ENCODE data around the gene ZNF581.
A peak's percentile ranks its signal among the peaks of the same experiment; 100 is the strongest.

ZNF581 gene

DNA sequence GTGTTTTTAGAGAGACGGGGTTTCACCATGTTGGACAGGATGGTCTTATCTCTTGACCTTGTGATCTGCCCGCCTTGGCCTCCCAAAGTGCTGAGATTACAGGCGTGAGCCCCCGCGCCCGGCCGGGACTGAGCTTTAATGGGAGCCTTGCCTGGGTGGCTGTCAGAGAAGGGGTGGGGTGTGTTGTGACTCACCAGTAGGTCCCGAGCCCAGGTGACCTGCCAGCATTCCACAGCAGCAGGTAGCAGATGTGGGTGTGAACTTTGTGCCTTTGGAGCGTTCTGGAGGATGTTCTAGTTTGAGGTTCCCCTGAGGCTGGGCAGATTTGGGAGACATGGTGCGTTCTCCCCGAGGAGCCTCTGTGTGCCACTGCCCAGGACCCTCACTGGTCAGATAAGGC is 24.5 kb downstream of the ZNF581 start:
- H3K9me3 ChIP-seq (ENCODE audit: control insufficient read depth, low read length) = no peaks in the 10 kb centered on the region
- H3K4me1 ChIP-seq (ENCODE audit: control insufficient read depth, insufficient read depth, low read length) = peaks cover 23% of the 10 kb centered on the region
- H3K4me3 ChIP-seq (ENCODE audit: low read length) = no peak overlapping the region
- no peak overlapping the region for H3K9ac ChIP-seq (ENCODE audit: low read length)
- H3K36me3 ChIP-seq (ENCODE audit: control insufficient read depth, insufficient read depth, low read length) = peaks cover 36% of the 10 kb centered on the region
- no peaks in the 10 kb centered on the region for H3K27me3 ChIP-seq (ENCODE audit: control insufficient read depth, insufficient read depth, low read length)

DNA sequence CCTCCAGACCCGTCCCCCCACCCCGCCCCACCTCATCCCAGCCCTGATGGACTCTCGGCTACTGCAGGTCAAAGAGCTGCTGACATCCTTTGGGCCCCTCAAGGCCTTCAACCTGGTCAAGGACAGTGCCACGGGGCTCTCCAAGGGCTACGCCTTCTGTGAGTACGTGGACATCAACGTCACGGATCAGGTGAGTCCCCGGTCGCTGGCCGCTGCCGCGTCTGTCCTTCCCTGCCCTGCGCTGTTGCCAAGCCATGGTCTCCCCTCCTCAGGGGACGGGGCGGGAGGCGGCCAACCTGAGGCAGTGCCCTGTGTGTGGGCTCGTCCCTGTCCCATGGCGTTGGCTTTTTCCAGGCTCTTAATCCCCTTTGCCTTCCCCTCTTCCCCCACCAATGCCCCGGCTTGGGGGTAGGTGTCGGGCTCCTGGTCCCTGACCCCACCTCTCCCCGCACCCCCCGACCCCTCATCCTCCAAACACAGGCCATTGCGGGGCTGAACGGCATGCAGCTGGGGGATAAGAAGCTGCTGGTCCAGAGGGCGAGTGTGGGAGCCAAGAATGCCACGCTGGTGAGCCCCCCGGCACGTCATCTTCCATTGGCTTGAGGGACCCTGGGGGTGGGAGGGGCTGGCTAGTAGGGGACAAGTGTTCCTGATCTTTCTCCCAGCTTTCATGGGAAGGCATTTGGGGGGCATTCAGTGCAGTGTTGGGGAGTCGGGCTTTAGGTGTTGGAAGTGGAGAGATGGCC is 25.3 kb downstream of the ZNF581 start:
- no peak overlapping the region for H3K9ac ChIP-seq (ENCODE audit: low read length)
- H3K36me3 ChIP-seq (ENCODE audit: control insufficient read depth, insufficient read depth, low read length) = peaks cover 28% of the 10 kb centered on the region
- H3K9me3 ChIP-seq (ENCODE audit: control insufficient read depth, low read length) = no peaks in the 10 kb centered on the region
- no peak overlapping the region for H3K4me3 ChIP-seq (ENCODE audit: low read length)
- peaks cover 23% of the 10 kb centered on the region for H3K4me1 ChIP-seq (ENCODE audit: control insufficient read depth, insufficient read depth, low read length)
- no peaks in the 10 kb centered on the region for H3K27me3 ChIP-seq (ENCODE audit: control insufficient read depth, insufficient read depth, low read length)

- Histone ChIP-seq H3K4me1 (ENCODE audit: control insufficient read depth, insufficient read depth, low read length) (peaks cover 23% of the 10 kb centered on the region), H3K27me3 (ENCODE audit: control insufficient read depth, insufficient read depth, low read length) (no peaks in the 10 kb centered on the region), H3K9me3 (ENCODE audit: control insufficient read depth, low read length) (no peaks in the 10 kb centered on the region), H3K4me3 (ENCODE audit: low read length) (no peak overlapping the region), H3K36me3 (ENCODE audit: control insufficient read depth, insufficient read depth, low read length) (peaks cover 25% of the 10 kb centered on the region), H3K9ac (ENCODE audit: low read length) (no peak overlapping the region)
These were observed 26.2 kb downstream of the ZNF581 start for GRCh38 chr19:55669418-55670279.

- Histone ChIP-seq H3K36me3 (ENCODE audit: control insufficient read depth, insufficient read depth, low read length) (peaks cover 25% of the 10 kb centered on the region), H3K4me3 (ENCODE audit: low read length) (no peak overlapping the region), H3K9ac (ENCODE audit: low read length) (no peak overlapping the region), H3K4me1 (ENCODE audit: control insufficient read depth, insufficient read depth, low read length) (peaks cover 23% of the 10 kb centered on the region), H3K9me3 (ENCODE audit: control insufficient read depth, low read length) (no peaks in the 10 kb centered on the region), H3K27me3 (ENCODE audit: control insufficient read depth, insufficient read depth, low read length) (no peaks in the 10 kb centered on the region)
These were observed 27.0 kb downstream of the ZNF581 start for GRCh38 chr19:55670280-55671053.

GRCh38 chr19:55671054-55671378 is 27.6 kb downstream of the ZNF581 start:
- Histone ChIP-seq H3K9me3 (ENCODE audit: control insufficient read depth, low read length) (no peaks in the 10 kb centered on the region), H3K9ac (ENCODE audit: low read length) (no peak overlapping the region), H3K27me3 (ENCODE audit: control insufficient read depth, insufficient read depth, low read length) (no peaks in the 10 kb centered on the region), H3K36me3 (ENCODE audit: control insufficient read depth, insufficient read depth, low read length) (peaks cover 23% of the 10 kb centered on the region), H3K4me3 (ENCODE audit: low read length) (no peak overlapping the region), H3K4me1 (ENCODE audit: control insufficient read depth, insufficient read depth, low read length) (peaks cover 23% of the 10 kb centered on the region)

DNA sequence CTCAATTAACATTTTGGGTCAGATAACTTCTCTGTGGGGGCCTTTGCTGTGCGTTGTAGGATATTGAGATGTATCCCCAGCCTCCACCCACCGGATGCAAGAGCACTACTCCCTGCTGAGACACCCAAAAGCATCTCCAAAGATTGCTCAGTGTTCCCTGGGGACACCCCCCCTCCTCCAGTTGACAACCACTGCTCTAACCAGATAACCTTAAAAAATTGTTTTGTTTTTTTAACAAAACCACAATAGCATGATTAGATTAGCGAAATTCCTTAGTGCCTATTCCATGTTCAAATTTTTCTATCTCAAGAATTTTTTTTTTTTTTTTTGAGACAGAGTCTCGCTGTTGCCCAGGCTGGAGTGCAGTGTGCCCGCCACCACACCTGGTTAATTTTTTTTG is 29.0 kb downstream of the ZNF581 start:
- Histone ChIP-seq H3K36me3 (ENCODE audit: control insufficient read depth, insufficient read depth, low read length) (peaks cover 14% of the 10 kb centered on the region), H3K4me1 (ENCODE audit: control insufficient read depth, insufficient read depth, low read length) (peaks cover 23% of the 10 kb centered on the region), H3K4me3 (ENCODE audit: low read length) (no peak overlapping the region), H3K9me3 (ENCODE audit: control insufficient read depth, low read length) (no peaks in the 10 kb centered on the region), H3K27me3 (ENCODE audit: control insufficient read depth, insufficient read depth, low read length) (no peaks in the 10 kb centered on the region), H3K9ac (ENCODE audit: low read length) (no peak overlapping the region)

GRCh38 chr19:55673465-55673864 is 30.0 kb downstream of the ZNF581 start:
- H3K36me3 ChIP-seq (ENCODE audit: control insufficient read depth, insufficient read depth, low read length) = peaks cover 12% of the 10 kb centered on the region

DNA sequence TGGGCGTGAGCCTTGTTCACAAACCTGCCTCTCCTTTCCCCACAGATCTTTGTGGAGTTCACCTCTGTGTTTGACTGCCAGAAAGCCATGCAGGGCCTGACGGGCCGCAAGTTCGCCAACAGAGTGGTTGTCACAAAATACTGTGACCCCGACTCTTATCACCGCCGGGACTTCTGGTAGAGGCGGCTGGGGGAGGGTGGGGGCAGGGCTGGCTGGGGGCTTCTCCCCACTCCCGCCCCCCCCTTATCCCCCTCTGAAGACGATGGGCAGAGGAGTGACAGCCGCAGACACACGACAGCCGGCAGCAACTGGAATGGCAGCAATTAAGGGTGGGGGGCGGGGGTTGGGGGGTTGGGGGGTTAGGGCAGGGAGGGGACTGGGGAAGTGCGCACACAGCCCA is 30.4 kb downstream of the ZNF581 start:
- H3K4me1 ChIP-seq (ENCODE audit: control insufficient read depth, insufficient read depth, low read length) = peaks cover 22% of the 10 kb centered on the region
- no peaks in the 10 kb centered on the region for H3K27me3 ChIP-seq (ENCODE audit: control insufficient read depth, insufficient read depth, low read length)
- H3K9me3 ChIP-seq (ENCODE audit: control insufficient read depth, low read length) = no peaks in the 10 kb centered on the region
- peaks cover 12% of the 10 kb centered on the region for H3K36me3 ChIP-seq (ENCODE audit: control insufficient read depth, insufficient read depth, low read length)
- H3K4me3 ChIP-seq (ENCODE audit: low read length) = no peak overlapping the region
- no peak overlapping the region for H3K9ac ChIP-seq (ENCODE audit: low read length)

More at GRCh38 chr19:55673465-55673864, 30.0 kb downstream of the ZNF581 start:
- Histone ChIP-seq H3K4me3 (ENCODE audit: low read length) (no peak overlapping the region), H3K9me3 (ENCODE audit: control insufficient read depth, low read length) (no peaks in the 10 kb centered on the region), H3K27me3 (ENCODE audit: control insufficient read depth, insufficient read depth, low read length) (no peaks in the 10 kb centered on the region), H3K4me1 (ENCODE audit: control insufficient read depth, insufficient read depth, low read length) (peaks cover 23% of the 10 kb centered on the region), H3K9ac (ENCODE audit: low read length) (no peak overlapping the region)

- Histone ChIP-seq H3K36me3 (ENCODE audit: control insufficient read depth, insufficient read depth, low read length) (peaks cover 12% of the 10 kb centered on the region), H3K4me1 (ENCODE audit: control insufficient read depth, insufficient read depth, low read length) (peaks cover 28% of the 10 kb centered on the region), H3K27me3 (ENCODE audit: control insufficient read depth, insufficient read depth, low read length) (no peaks in the 10 kb centered on the region), H3K4me3 (ENCODE audit: low read length) (no peak overlapping the region), H3K9ac (ENCODE audit: low read length) (peak overlapping the region; percentile 91), H3K9me3 (ENCODE audit: control insufficient read depth, low read length) (no peaks in the 10 kb centered on the region)
These were observed 31.0 kb downstream of the ZNF581 start for GRCh38 chr19:55674459-55674840.

DNA sequence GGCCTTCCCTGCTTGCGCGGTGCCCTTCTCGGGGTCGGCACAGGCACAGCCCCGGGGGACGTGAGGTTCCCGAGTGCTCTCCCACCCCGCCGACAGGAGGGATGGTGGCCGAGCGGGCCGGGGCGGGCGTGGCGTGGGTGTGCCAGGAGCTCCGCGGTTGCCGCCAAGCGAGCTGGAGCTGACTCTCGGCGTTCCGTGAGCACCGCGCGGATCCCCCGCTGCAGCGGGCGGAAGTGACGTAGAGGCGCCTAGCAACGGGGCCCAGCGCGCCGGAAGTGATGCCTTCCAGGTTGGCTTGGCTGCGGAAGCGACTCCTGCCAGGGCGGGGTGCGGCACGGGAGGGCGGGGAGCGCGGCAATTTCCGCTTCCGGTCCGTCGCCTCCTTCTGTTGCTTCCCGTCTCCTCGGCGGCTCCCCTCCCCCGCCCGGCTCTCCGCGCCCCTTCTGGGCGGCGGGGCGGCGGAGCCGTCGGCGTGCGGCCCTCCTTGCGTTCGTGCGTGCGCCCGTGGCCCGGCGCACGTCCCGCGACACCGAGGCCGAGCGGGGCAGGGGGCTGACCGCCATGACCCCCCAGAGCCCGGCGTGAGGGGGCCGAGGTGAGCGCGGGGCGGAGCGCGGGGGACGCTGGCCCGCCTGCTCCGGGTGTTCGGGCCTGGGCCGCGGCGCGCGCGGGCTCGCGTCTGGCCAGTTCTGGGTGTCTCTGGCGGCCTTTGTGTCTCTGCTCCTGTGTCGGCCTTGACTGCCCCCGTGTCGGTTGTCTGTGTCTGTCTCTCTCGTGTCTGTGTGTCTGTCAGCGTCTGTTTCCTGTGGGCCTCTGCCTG is 31.6 kb downstream of the ZNF581 start, which contains the start of gene EPN1:
Gene EPN1 (plus strand): TSS at position 386 of the 820 bp plus-strand sequence. CDS start 3,402 bp downstream, outside the sequence.
- Histone ChIP-seq H3K9me3 (ENCODE audit: control insufficient read depth, low read length) (no peaks in the 10 kb centered on the region), H3K4me3 (ENCODE audit: low read length) (peak within 1 kb of the TSS; percentile 96), H3K36me3 (ENCODE audit: control insufficient read depth, insufficient read depth, low read length) (peaks cover 17% of the 10 kb centered on the region), H3K27me3 (ENCODE audit: control insufficient read depth, insufficient read depth, low read length) (no peaks in the 10 kb centered on the region), H3K4me1 (ENCODE audit: control insufficient read depth, insufficient read depth, low read length) (peaks cover 34% of the 10 kb centered on the region), H3K9ac (ENCODE audit: low read length) (peak within 1 kb of the TSS; percentile 91)

DNA sequence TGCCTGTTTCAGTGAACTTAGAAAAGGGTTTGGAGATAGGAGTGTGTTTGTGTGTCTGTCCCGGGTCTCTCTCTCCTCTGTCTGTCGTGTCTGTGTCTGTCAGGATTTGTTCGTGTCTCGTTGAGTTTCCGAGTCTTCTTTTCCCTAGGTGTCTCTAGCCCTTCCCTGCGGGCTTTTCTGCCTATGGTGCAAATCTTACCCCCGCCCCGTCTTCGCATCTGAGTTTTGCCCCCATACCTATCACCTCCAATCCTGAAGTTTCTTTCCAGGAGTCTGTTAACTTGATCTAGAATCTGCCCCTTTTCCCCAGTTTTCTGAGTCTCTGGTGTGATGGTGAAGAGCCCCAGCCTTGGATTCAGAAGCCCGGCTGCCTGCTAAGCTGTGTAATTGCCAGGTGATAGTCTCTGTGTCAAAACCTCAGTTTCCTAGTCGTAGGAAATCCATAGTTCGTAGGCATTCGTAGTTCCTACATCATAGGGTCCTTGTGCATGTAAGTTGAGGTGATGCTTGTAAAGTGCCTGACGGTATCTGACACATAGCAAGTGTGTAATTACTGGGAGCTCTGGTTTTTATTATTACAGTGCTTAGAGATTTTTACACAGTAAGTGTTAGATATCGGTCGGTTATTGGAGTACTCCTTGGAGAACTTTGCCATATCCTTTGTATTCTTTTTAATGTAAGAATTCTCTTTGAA is 32.4 kb downstream of the ZNF581 start:
- peak overlapping the region; percentile 96 for H3K4me3 ChIP-seq (ENCODE audit: low read length)
- H3K4me1 ChIP-seq (ENCODE audit: control insufficient read depth, insufficient read depth, low read length) = peaks cover 42% of the 10 kb centered on the region
- H3K9me3 ChIP-seq (ENCODE audit: control insufficient read depth, low read length) = no peaks in the 10 kb centered on the region
- no peaks in the 10 kb centered on the region for H3K27me3 ChIP-seq (ENCODE audit: control insufficient read depth, insufficient read depth, low read length)
- peak overlapping the region; percentile 91 for H3K9ac ChIP-seq (ENCODE audit: low read length)
- peaks cover 23% of the 10 kb centered on the region for H3K36me3 ChIP-seq (ENCODE audit: control insufficient read depth, insufficient read depth, low read length)
